Gastrocnemius medialis (tissue), 4 donors: Measurements from ENCODE around the gene HEPN1. TPM values are rescaled to one million over a fixed set of nuclear protein-coding genes. Genes with fewer than 3 reads are reported as not detected.

Source experiments
- ATAC-seq, 2 donors: fragments of 150-250 bp; one replicate each; pipeline ENCODE4 v1.9.1; 2016
- DNase-seq, 2 donors: peaks; one replicate each; pipeline ENCODE4 v3.0.0-alpha.2; 2019
- H3K27ac ChIP-seq, 4 donors: fragments of 200-600 bp; sonication (generic); 1 replicate in 1 of 4; 2 replicates in 3 of 4; pipeline ENCODE4 v1.5.1; 2016 to 2018; ENCODE audit warnings: mild to moderate bottlenecking in 2 of 4, moderate library complexity in 1 of 4
- H3K27me3 ChIP-seq, 3 donors: fragments of 200-600 bp; sonication (generic) in 2 of 3; 1 replicate in 1 of 3; 2 replicates in 2 of 3; pipeline versions ENCODE4 v1.5.1 to v1.6.0; 2016 to 2019; ENCODE audit warnings: mild to moderate bottlenecking in 1 of 3, moderate library complexity in 1 of 3
- H3K36me3 ChIP-seq, 2 donors: fragments of 200-600 bp; sonication (generic) in 1 of 2; one replicate each; pipeline ENCODE4 v1.5.1; 2017 to 2018
- H3K4me1 ChIP-seq, 2 donors: fragments of 200-600 bp; sonication (generic) in 1 of 2; one replicate each; pipeline ENCODE4 v1.5.1; 2016 to 2017; ENCODE audit warnings: mild to moderate bottlenecking in 2 of 2
- H3K4me3 ChIP-seq, 4 donors: fragments of 200-600 bp; sonication (generic) in 3 of 4; 1 replicate in 1 of 4; 2 replicates in 3 of 4; pipeline ENCODE4 v1.5.1; 2016 to 2019; ENCODE audit warnings: mild to moderate bottlenecking in 2 of 4
- H3K9me3 ChIP-seq, 3 donors: fragments of 200-600 bp; sonication (generic) in 2 of 3; 1 replicate in 1 of 3; 2 replicates in 2 of 3; pipeline ENCODE4 v1.5.1; 2016 to 2019
- CTCF ChIP-seq, 5 experiments: fragments of 450-650 bp in 3 of 5; fragments of 200-600 bp in 2 of 5; sonication (generic) in 2 of 5; IDR thresholded peaks in 4 of 5; conservative IDR thresholded peaks in 1 of 5; 1 replicate in 4 of 5; 2 replicates in 1 of 5; pipeline ENCODE4 v1.5.1; 2016 to 2019; ENCODE audit warnings: antibody characterized with exemption in 5 of 5, mild to moderate bottlenecking in 3 of 5, moderate library complexity in 3 of 5
- POLR2A ChIP-seq, 2 donors: fragments of 450-650 bp; IDR thresholded peaks; one replicate each; pipeline ENCODE4 v1.6.1; 2017; ENCODE audit warnings: antibody characterized with exemption in 2 of 2, mild to moderate bottlenecking in 2 of 2, moderate library complexity in 2 of 2
- in situ Hi-C, 4 donors: fragments of 200-750 bp; cut with MboI; loops; one replicate each; pipeline versions ENCODE4 v1.15.0 to v1.8.0; 2017; ENCODE audit warnings: low sequenced_read_pairs in 4 of 4
- intact Hi-C: fragments of 100-400 bp; cut with DNase I; formaldehyde crosslinking; loops from one replicate; pipeline ENCODE4 v1.15.1; 2023; ENCODE audit warnings: low total_unique reads
- total RNA-seq, 4 donors: library from RNA; depleted of rRNA; stranded (reverse); fragments of >200 nt; gene quantifications; one replicate each; pipeline versions ENCODE4 v1.1.0 to v1.2.3, GENCODE V29; 2016

Gene HEPN1
- total RNA-seq, 4 donors from 2014 or later = not detected

- Histone ChIP-seq H3K27ac (peak overlapping the region; percentile 72 to 88 (median 76)), H3K36me3 (no peaks in the 10 kb centered on the region), H3K4me3 (peak overlapping the region; percentile 60 to 93 (median 64)), H3K4me1 (peaks cover 0 to 13% of the 10 kb centered on the region in 2 donors), H3K27me3 (peaks cover 13 to 30% (median 22%) of the 10 kb centered on the region in 3 donors), H3K9me3 (no peaks in the 10 kb centered on the region)
- DNase-seq (peak; percentile 54 to 70), ATAC-seq (peak; percentile 91)
- in situ Hi-C loops (no loop called here), intact Hi-C loops (loop anchor here (2.0 to 5.0 kb wide), 2 partner anchors 23 to 76 kb away; partner anchors contain the start of gene CCDC15)
- TF ChIP-seq POLR2A (IDR thresholded peaks at IDR 0.05) (peak; percentile 11 to 26), CTCF (IDR thresholded peaks at IDR 0.05 in 4 of 5, conservative IDR thresholded peaks at IDR 0.05 in 1 of 5) (peak; percentile 43 to 71 (median 62))
These were observed 42.9 kb upstream of the HEPN1 start for GRCh38 chr11:124875943-124876817.

GRCh38 chr11:124876818-124877630, 42.0 kb upstream of the HEPN1 start:
- intact Hi-C loops = loop anchor here (2.0 to 5.0 kb wide), 2 partner anchors 22 to 75 kb away; partner anchors contain the start of gene CCDC15
- in situ Hi-C loops = no loop called here

GRCh38 chr11:124877631-124877909, 41.5 kb upstream of the HEPN1 start:
- ATAC-seq = no peak
- intact Hi-C loops (loop anchor here (2.0 to 5.0 kb wide), 2 partner anchors 21 to 75 kb away; partner anchors contain the start of gene CCDC15), in situ Hi-C loops (no loop called here)
- peak overlapping the region in 2 of 4 donors; percentile 76 to 88 for H3K27ac ChIP-seq
- no peaks in the 10 kb centered on the region for H3K36me3 ChIP-seq
- H3K27me3 ChIP-seq = peaks cover 5 to 22% (median 14%) of the 10 kb centered on the region in 3 donors
- H3K9me3 ChIP-seq = no peaks in the 10 kb centered on the region
- no peak for TF ChIP-seq CTCF (IDR thresholded peaks at IDR 0.05 in 4 of 5, conservative IDR thresholded peaks at IDR 0.05 in 1 of 5)
- no peak for TF ChIP-seq POLR2A (IDR thresholded peaks at IDR 0.05)
- H3K4me3 ChIP-seq = peak overlapping the region in 3 of 4 donors; percentile 60 to 93 (median 63)
- no peak for DNase-seq
- peaks cover 0 to 13% of the 10 kb centered on the region in 2 donors for H3K4me1 ChIP-seq

More at GRCh38 chr11:124876818-124877630, 42.0 kb upstream of the HEPN1 start:
- Histone ChIP-seq H3K9me3 (no peaks in the 10 kb centered on the region), H3K27me3 (peaks cover 11 to 27% (median 19%) of the 10 kb centered on the region in 3 donors), H3K27ac (peak overlapping the region; percentile 72 to 88 (median 76)), H3K4me1 (peaks cover 0 to 13% of the 10 kb centered on the region in 2 donors), H3K4me3 (peak overlapping the region; percentile 60 to 93 (median 64)), H3K36me3 (no peaks in the 10 kb centered on the region)
- TF ChIP-seq CTCF (IDR thresholded peaks at IDR 0.05 in 4 of 5, conservative IDR thresholded peaks at IDR 0.05 in 1 of 5) (no peak), POLR2A (IDR thresholded peaks at IDR 0.05) (peak in 1 of 2 donors; percentile 3)
- ATAC-seq = peak in 1 of 2 donors; percentile 13
- no peak for DNase-seq

GRCh38 chr11:124877910-124878758, 40.9 kb upstream of the HEPN1 start:
- Histone ChIP-seq H3K27me3 (peaks cover 0 to 16% (median 8%) of the 10 kb centered on the region in 3 donors), H3K36me3 (no peaks in the 10 kb centered on the region), H3K9me3 (no peaks in the 10 kb centered on the region), H3K4me1 (peaks cover 0 to 13% of the 10 kb centered on the region in 2 donors), H3K4me3 (no peak overlapping the region), H3K27ac (no peak overlapping the region)
- ATAC-seq (no peak), DNase-seq (no peak)
- intact Hi-C loops = loop anchor here (2.0 to 5.0 kb wide), 2 partner anchors 21 to 74 kb away; partner anchors contain the start of gene CCDC15
- in situ Hi-C loops = no loop called here
- no peak for TF ChIP-seq CTCF (IDR thresholded peaks at IDR 0.05 in 4 of 5, conservative IDR thresholded peaks at IDR 0.05 in 1 of 5)
- TF ChIP-seq POLR2A (IDR thresholded peaks at IDR 0.05) = no peak
